T-helper 9 cell (primary cell): ENCODE results near the gene COL4A1.
"Not testable (repeated sequence)": the region's sequence is repeated elsewhere in the genome, so short reads cannot be mapped to it uniquely, and the experiment has no call there.

ENCODE experiments used
- DNase-seq: peaks from one replicate; pipeline ENCODE4 v3.0.0-alpha.2; 2020

COL4A1 gene

DNA sequence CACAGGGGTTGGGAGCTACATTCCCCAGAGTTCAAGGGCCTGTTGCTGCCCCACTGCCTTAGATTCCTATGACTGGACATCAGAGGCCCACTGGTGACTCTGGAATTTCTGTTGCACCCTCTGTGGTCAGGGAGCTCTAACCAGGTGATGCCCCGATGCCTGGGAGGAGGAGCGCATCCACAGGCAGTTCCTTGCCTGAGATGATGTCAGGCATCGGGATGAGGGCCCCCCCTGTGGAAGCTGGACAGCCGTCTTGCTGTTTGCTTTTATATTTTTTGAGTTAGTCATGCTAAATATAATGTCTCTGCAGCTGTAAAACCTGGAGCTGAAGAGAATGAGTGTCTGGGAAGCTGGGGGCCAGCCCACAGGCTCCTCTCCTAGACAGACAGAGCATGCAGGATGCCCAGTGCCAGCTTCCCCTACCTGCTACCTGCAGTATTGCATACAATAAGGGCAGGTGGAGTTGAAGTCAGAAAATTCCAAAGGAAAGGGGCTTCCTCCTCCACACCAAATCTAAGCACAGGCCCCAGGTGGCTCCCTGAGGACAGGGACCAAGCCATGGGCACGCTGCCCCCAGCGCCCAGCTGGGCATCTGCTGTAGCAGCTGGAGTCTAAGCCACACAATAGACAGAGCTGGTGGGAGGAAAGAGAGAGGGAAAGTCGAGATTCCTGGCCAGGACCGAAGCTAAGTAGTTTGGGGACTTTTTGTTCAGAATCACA, 16.4 kb upstream of the COL4A1 start:
- no peak for DNase-seq

DNA sequence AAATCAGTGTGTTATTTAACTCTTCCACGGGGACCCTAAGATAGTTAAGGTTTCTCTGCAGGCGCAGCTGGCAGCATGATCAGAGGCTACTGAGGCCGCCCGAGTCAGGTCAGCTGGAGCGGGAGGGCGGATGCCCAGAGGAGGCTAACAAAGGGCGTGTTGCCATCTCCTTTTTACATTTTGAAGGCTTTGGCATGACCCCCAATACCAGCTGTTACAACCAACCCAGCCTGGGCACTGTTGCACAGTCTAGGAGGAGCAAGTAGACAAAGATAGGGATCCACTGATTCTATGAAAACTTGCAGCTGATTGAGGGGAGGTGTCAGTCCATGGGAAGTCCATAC, 15.8 kb upstream of the COL4A1 start:
- no peak for DNase-seq

- DNase-seq, result no peak
These were observed 15.3 kb upstream of the COL4A1 start for GRCh38 chr13:110322126-110322827.

DNA sequence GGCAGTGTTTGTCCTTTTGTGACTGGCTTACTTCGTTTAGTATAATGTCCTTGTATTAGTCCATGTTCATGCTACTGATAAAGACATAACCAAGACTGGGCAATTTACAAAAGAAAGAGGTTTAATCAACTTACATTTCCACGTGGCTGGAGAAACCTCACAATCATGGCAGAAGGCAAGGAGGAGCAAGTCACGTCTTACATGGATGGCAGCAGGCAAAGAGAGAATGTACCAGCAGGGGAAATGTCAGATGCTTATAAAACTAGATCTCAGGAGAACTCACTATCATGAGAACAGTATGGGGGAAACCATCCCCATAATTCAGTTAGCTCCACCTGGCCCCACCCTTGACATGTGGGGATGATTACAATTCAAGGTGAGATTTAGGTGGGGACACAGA, 14.6 kb upstream of the COL4A1 start:
- not testable (repeated sequence) for DNase-seq

DNA sequence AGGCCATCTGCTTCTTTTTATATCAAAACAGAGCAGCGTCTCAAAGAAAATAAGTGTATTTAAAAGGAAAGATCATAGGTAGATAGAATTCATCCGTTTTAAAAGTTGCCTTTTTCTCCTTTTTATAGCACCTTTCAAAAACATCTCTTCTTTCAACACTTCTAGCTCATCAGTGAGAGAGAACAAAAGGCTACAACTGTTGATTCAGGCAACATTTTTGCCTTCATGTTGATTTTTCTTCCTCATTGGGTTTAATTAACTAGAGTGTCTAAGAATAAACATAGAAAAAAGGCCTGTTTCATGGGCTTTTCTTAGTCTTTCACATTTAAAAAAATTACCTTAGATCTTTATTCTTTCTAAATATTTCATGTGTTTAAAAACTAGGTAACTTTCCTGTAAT, 13.7 kb upstream of the COL4A1 start:
- no peak for DNase-seq

DNA sequence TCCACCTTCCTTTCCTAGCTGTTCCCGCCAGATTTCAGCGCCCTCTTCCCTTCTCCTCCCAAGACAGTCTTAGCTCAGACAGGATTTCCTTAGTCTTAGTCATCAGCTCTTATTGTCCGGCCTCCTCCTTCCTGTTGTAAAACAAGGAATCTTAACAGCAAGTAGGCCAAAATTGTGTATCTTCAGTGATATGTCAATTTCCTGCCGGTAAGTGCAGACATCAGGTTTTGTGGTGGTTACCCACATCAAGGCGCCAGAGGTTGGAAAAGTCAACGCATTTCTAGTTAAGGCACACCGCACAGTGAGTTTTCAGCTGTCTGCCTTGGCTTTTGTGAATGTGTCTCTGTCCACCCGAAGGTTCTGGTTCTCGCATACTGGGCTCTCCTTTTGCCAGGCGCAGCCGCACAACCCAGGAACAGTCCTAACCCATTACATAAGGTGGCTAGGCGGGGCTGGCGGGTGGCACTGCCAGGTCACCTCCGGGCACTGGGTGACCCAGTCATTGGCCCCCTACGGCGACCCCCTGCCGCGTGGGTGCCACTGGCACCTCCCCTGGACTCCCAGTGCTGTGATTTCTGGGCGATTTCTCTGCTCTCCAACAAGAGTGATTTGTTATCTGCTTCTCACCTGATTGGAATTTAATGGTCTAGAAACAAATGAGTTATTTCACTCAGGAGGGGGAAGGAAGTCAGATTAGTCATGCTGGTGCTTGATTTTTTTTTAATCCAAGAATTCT, 13.0 kb upstream of the COL4A1 start:
- DNase-seq, result no peak

- DNase-seq, result no peak
These were observed 12.4 kb upstream of the COL4A1 start for GRCh38 chr13:110319397-110319773.

GRCh38 chr13:110318920-110319319, 12.0 kb upstream of the COL4A1 start:
- no peak for DNase-seq

DNA sequence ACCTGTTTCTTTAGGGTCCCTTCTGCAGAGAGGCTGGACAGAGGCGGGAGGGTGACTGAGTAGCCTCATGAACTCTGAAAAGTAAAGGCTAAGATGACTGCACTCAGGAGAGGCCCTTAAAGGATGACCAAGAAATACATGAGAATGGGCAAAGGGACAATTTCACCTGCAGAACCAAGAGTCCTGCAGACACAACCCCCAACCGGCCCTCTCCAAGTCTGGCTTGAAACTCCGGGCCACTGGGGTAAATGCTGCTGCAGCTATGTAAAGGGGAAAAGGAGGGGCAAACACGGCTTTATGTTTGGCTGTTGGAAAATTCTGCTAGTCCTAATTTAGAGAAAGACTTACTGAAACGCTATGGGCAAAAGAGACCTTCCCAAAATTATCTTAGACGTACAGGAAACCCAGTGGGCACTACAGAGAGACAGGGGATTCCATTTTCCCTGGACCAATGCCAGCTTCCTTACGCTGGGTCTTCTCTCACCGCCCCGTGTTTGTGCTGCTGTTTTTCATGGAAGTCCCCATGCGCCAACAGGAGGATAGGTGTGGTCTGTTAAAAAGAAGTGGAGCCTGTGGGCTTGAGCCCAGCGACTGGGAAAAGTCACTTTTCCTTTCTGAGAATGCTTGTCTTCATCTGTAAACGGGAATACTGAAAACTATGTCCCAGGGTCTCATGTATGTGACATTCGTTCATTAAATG, 10.7 kb upstream of the COL4A1 start:
- DNase-seq, result no peak

GRCh38 chr13:110317093-110317492, 10.1 kb upstream of the COL4A1 start:
- no peak for DNase-seq

GRCh38 chr13:110316196-110316595, 9.2 kb upstream of the COL4A1 start:
- DNase-seq, result no peak

DNA sequence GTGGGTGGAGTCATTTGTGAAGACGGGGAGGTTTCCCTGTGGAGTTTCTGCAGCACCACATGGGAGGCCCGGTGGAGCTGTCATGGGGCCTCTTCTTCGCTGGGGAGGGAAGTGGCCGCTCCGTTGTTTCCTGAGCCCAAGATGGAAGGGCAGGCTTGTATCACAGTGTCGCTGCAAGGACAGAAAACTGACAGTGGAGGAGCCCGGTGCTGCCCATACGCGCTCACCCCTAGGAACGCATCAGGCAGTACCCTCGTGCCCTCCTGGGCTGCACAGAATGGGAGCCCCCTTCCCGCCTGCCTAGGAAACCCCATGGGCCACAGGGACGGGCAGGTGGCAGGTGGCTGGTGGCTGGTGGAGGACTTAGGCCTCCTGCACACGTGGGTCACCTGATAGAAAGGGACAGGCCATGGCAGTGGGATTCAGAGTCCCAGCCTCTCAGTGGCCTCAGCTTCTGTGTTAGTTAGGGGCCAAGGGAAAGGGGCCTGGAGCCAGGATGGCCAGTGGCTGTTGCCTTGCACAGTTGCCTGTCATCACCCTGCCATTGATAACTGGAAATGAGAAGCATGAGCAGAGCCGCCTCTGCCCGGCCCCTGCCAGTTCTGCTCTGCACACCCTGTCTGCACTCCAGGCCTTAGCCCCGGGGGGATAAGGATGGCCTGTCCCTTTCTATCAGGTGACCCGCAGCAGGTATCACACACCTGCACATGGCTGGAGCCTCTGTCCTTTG, 7.7 kb upstream of the COL4A1 start:
- DNase-seq, result no peak

DNA sequence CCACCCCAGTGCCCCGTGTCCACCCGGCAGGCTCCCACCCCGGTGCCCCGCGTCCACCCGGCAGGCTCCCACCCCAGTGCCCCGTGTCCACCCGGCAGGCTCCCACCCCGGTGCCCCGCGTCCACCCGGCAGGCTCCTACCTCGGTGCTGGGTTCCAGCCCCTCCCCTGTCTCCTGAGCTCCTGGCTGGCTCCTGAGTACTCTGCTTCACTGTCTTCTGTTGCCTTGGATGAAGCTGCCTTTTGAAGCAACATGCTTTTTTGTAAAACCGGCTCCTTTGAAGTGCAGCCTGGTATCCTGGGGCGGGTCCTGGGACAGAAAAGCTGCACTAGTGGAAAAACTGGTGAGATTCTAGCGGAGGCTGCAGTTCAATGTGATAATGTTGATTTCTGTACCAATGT, 6.8 kb upstream of the COL4A1 start:
- not testable (repeated sequence) for DNase-seq

DNA sequence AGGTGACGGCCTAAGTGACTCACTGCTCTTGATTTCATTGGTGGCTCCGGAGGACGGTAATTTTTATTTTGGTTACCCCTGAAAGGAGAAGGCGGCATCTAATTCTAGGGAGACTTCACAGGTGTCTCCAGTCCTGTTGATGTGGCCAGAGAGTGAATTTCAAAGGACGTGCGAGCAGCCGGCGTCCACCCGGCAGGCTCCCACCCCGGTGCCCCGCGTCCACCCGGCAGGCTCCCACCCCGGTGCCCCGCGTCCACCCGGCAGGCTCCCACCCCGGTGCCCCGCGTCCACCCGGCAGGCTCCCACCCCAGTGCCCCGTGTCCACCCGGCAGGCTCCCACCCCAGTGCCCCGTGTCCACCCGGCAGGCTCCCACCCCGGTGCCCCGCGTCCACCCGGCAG, 6.3 kb upstream of the COL4A1 start:
- not testable (repeated sequence) for DNase-seq

DNA sequence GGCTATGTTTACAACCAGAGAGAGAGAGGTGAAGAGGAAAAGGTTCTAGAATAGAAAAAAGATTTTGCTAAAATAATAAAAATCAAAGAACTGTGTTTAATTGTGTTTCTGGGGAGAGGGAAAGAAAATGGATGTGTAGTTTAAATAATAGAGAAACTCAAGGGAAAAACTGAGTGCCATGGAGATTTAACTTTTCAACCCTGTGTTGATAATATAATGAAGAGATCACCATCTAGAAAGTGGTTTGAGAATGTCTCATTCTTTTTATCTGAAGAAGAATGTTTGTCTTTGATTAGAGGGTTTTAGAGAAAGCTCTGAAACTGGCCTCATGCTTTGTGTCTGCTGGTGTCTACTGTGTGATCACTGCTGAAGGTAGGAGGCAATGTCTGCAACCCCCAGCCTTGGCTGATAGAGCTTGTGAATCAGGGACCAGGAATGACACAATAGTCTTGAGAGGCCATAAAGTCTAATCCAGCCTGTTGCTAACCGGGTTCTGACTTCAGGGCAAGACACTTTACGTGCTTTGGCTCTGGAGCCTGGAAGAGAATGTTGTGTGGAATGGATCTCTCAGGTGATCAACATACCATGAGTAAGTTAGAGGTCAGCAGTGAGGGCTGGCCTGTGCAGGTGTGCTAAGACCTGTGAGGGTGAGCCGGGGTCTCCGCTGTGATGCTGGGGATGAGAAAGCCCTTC, 5.5 kb upstream of the COL4A1 start:
- DNase-seq, result no peak

GRCh38 chr13:110311443-110312338, 4.7 kb upstream of the COL4A1 start:
- no peak for DNase-seq

- DNase-seq, result no peak
These were observed 3.8 kb upstream of the COL4A1 start for GRCh38 chr13:110310541-110311442.

GRCh38 chr13:110309661-110310524, 2.9 kb upstream of the COL4A1 start:
- DNase-seq, result no peak
